GM19035 (cell line): ENCODE measurements around the gene TIAM1.
"Not testable (repeated sequence)": the region's sequence is repeated elsewhere in the genome, so short reads cannot be mapped to it uniquely, and the experiment has no call there.

Experiments used
- ATAC-seq: cut with Tn5 transposase; IDR thresholded peaks from one replicate; pipeline ENCODE4 v1.9.1; 2021; ENCODE audit not compliant: unreplicated experiment

The TIAM1 gene

DNA sequence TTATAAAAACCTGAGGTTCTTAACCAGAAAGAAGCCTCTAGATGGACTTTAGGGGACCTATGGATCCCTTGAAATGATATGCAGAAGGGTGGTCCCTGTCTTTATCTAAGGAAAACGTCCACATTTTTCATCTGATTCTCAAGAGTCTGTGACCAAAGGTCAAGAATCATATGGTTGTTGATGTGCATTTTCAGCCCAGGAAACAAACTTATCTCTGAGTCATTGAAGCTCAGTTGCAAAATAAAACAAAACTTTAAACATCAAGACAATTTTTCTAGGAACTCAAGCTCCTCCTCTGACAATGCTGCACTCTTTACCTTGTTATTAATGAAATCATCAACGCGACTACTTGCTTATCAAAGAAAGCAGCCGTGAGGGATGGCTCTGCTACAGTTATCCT lies 83.3 kb downstream of the TIAM1 start:
- ATAC-seq: no peak

DNA sequence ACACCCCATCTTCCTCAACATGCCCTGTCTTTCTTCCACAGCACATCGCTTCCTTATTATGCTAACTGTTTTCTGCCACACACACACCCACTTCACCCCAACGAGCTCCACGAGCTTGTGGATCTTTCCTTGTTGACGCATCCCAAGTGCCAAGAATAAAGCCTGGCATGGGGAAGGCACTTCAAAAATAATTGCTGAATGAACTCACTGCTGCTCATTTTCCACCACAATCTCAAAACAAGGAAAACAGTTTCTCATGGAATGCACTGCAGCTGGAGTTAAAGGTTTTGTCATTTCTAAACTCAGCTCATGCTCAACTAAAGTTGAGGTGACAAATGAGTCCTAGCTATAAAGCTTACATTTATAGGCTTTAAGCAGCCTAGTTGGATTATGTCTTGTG lies 86.0 kb downstream of the TIAM1 start:
- ATAC-seq: no peak

DNA sequence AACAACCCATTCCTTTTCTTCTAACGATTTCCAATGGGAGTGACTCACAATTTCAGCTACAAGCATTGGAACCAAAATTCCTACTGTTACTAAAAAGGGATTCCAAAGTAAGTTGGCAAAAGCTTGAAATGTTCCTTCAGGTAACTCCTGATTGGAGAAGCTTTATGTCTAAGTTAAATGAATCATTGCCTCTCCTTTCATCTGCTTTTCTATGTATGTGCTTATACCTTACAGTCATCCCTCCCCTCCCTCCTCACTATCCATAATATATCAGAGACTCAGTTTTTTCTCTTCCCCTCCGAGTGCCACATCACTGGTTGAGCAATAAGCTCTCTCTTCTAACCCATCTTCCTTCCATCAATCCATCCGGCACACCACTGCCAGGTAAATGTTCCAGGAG lies 86.8 kb downstream of the TIAM1 start:
- no peak for ATAC-seq

DNA sequence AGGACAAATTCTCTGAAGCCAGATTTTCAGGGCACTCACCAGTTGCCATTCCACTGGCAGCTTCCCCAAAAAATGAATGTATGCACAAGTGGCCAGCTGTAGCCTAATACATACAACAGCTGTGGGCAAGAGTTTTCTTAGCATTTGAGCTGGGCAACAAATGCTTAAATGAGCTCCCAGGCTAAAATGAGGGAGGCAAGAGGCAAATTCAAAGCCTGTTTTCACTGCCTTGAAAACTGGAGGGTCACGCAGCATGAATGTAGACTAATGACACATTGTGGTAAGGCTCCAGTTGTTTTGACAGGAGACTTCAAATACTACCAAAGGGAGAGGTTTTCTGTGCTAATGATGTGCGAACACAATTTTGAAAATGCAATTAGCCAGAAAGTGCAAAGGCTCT lies 88.2 kb downstream of the TIAM1 start:
- no peak for ATAC-seq

DNA sequence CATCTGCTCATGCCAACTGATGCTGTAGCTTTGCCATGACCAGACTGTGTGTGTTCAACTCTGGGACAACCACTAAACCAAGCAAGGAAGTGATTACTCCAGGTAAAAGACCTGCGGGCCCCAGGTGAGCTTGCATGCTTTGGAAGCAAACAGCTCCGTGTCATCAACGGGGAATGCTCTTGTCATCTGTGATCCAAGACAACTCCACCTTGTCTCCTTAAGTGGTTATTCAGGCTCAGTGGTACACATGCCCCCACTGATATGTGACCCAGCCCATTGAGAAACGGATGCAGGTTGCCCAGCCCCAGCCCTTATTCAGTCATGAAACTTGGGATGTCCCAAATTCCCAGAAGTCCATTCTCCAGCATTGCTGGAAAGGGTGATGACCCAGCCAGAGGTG lies 89.0 kb downstream of the TIAM1 start:
- no peak for ATAC-seq

DNA sequence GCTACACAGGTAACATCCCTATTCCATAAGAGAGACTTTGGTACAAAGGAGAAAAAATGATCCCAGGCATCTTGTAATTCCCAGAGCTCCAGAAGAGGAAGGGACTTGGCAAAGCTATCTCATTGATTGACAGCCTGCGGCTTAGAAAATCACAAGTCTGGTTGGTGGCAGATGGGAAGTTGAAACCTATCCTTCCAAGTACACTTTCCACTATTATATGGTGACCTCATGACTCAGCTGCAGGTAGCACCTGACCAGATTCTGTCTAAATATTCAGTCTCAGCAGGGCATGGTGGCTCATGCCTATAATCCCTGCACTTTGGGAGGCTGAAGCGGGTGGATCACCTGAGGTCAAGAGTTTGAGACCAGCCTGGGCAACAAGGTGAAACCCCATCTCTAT lies 89.9 kb downstream of the TIAM1 start:
- ATAC-seq: no peak

DNA sequence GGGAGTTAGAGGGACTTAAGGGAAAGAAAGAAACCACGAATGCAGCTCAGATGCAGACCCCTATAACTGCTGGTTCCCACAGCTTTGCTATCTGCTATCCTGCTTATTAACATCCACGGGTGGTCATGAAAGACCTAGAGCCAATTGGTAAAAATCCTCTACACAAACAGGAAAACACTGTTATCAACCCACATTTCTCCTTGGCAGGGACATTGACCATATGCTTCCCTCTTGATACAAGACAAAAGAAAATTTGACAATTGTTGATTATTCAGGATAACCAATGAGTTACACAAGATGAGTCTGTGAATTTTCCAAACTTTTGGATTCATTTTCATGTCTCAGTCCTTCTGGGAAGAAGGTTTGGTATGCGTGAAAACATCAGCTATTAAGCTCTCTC lies 90.4 kb downstream of the TIAM1 start:
- no peak for ATAC-seq

DNA sequence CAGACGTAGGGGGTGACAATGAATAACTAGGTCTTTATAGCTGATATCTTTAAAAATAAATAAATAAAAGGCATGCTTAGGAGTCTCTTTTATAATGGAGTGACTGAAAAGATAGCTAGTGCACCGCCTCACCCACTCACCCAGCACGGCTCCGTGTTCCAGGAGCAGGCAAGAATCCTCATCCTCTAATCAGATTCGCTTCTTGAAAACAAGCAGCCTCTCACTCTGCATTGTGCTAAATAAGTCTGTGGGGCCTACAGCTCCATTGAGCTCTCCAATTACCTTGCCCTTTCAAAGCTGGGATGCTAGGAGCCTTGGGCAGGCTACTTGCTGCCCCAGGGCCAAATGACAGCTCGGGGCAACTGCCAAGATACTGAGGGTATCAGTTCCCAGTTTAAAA lies 91.5 kb downstream of the TIAM1 start:
- ATAC-seq: no peak

DNA sequence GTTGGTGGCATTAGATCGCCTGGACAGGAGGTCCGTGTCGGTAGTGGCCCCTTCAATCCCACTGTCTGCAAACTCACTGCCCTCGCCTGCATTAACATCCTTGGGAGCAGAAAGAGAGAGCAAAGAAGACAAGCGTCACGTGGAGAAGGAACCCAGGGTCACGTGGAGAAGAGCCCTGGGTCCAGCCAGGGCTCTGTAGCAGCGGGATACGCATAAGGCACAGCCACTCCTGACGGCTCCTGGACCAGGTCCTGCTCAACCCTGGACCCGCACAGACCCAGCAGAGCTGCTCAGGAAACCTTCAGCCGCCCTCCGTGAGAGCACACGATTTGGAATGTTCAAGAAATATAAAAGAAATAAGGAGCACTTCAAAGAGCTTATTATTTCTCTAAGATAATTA lies 92.0 kb downstream of the TIAM1 start:
- no peak for ATAC-seq

DNA sequence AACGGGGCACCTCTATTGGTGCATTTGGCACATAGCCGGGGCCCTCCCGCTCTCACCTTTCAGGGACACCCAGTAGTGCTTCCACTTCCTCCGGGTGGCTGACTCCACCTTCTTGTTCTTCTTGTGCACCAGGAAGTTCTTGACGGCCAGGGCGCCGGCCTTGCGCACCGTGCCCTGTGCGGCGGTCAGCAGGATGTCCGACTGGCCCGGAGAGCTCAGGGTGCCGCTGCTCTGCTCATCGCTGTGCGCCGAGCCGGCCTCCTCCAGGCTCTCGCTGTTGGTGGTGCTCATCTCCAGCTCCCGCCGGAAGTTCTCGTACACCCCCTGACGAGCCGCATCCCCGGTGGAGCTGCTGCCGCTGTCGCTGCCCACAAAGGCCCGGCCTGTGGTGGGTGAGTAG lies 92.4 kb downstream of the TIAM1 start:
- no peak for ATAC-seq

DNA sequence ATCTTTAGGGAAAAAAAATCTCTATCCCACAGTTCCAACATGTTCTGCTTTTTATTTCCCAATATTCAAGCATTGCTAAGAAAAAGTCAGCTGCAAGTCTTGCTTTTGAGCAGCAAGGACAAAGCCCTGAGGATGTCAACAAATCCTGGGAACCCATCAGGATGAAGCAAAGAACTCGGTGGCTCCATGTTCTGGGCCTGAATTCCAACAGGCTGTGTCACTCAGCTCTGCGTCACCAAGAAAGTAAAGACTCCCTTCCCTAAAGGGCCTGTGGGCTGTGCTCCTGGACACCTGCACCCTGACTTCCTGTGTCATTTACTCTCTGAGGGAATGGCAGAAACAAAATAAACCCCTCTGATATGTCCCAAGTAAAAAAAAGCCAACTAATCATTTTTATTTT lies 95.5 kb downstream of the TIAM1 start:
- ATAC-seq: no peak

DNA sequence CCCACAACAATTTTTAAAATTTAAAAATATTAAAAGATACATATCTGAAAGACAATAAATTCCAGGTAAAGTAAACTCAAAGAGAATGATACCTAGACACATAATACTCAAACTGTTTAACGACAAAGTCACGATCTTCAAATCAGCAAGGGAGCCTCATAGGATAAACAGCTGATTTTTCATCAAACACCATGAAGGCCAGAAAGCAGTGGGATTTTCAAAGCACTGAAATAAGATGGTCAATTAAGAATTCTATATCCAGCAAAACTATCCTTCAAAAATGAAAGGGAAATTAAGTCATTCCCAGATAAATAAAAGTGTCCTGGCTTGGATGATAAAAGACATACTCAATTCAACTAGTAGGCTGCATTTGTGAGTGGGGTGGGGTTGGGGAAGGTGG lies 100.5 kb downstream of the TIAM1 start:
- no peak for ATAC-seq

DNA sequence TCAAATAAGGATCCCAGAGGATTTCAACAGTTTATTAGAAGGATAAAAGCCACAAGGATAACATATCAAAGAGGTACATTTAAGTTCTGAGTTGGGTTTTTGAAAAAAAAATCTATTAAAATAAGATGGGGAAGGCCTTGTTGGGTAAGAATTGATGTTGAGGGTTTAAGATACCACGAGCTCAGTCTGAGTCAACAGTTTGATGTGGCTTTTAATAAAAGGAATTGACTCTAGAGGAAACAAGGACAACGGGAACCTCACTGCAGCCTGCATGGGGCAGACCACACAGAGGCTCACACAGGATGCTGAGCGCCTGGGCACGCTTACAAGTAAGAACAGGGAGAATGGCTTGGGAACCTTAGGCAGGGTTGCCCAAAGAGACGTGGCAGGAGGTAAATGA lies 107.5 kb downstream of the TIAM1 start:
- ATAC-seq: no peak

DNA sequence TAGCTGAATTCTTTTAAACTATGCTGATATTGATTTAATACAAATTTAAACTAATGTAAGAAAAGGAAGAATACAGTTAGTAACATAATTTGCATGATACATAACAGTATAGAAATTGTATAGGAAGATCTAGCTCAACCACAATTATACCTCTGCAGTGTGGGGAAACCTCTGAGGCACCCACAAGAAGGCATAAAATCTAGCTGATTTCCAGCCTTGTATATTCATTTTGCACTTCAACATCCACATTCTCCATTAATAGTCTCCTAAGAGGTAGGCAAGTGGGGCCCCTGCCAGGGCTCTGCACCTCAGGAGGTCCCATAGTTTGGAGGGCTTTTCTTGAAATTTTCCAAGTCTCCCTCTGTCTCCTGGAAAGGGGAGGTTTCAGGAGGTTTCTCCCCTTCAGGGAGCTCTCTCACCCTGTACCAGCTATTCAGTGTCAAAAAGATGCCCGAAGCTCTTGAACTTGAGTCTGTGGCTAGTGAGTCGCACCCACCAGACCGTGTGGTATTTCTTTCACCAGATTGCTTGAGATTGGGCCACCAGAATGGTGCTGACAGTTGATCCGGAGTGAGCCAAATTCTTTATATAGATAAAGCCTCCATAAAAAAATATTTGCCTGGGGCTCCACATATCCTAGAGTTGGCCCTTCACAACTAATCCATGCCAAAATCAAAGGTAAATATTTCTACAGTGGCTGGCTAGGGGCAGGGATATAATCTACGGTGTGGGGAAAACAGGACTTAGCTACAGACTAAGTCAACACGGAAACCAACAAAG lies 108.2 kb downstream of the TIAM1 start:
- ATAC-seq: no peak

DNA sequence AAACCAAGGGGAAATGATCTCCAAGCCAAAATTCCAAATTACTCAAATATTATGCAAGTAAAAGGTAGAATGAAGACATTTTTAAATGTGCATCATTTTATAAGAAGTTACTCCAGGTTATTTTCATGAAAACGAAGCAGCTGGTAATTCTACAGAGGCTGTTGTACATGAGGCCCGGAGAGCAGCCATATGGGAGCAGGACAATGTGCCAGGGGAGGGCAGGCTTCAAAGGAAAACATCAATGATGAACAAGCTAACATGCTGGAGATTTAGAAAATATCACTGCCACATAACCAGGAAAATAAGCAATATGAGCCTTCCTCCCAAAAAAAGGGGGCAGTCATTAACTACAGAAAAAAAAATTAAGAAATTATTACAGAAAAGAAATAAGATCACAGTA lies 109.1 kb downstream of the TIAM1 start:
- ATAC-seq: no peak

DNA sequence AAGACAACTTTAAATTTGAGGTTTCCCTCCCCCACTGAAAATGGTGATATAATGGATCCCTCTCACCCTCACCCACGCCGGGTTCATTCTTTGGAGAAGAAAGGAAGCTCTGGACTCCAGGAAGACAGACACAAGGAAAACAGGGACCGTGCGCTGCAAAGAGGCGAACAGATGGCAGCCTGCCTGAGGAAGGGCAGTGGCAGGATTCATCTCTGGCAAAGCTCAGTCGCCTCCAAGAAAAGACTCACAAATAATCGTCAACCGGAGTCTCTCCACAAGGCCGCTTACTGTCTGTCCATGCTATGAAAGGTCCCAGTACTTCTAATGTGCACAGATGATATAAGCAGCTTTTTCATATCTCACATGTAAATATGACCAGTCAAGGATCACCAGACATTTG lies 110.3 kb downstream of the TIAM1 start:
- no peak for ATAC-seq

DNA sequence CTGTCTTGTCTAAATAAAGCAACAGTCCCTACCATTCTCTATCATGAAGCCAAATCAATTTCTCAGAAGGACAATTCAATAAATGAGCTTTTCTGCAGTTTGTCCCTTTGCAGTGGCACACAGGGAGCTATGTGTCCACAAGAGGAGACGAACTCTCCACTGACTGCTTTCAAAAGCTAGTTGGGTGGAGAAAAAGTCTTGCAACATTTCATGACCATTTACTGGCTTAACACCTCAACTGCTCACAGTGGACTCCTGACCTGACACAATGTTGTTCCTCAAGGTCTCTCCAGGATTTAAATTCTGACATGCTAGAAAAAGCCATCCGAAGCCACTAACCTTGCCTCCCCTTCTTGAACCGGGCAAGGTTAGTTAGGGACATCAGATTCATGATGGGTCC lies 111.7 kb downstream of the TIAM1 start:
- no peak for ATAC-seq

DNA sequence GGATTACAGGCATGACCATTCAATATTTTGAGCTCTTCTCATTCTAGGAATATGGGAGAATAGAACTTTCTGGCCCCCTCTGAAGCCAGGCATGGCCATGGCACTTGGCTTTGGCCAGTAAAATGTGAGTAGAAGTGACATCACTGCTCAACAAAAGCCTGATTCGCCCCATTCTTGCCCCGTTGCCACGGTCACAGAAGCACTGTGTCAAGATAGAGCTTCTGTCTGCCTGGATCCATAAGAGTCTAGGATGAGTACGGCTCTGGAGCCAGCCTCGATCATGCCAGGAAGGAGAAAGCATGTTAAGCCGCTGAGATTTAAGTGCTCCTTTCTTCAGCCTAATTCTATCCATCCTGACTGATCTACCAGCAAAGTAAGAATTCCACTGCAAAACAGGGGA lies 113.1 kb downstream of the TIAM1 start:
- ATAC-seq: no peak

DNA sequence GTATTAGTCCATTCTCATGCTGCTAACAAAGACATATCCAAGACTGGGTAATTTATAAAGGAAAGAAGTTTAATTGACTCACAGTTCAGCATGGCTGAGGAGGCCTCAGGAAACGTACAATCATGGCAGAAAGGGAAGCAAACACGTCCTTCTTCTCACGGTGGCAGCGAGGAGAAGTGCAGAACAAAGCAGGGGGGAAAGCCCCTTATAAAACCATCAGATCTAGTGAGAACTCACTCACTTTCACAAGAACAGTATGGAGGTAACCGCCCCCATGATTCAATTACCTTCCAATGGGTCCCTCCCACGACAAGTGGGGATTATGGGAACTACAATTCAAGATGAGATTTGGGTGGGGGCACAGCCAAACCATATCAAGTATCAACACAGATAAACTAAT lies 115.3 kb downstream of the TIAM1 start:
- not testable (repeated sequence) for ATAC-seq

DNA sequence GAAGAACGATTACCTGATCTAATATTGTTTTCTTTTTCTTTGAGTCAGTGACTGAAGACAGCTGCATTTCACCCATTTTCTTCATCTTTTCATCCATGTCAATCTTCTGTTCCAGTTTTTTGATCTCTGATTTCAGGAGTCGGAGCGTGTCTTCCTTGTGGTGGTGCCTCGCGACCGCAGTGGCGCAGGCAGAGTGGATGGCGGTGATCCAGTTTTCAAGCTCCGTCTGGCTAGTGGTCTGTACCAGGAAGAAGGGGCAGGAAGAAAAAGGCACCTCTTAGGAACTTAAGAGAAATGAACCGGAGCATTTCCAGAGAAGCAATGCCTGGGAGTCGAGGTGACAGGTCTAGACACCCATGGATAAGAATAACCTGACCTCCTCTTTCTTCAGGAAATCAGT lies 118.3 kb downstream of the TIAM1 start:
- ATAC-seq: no peak

DNA sequence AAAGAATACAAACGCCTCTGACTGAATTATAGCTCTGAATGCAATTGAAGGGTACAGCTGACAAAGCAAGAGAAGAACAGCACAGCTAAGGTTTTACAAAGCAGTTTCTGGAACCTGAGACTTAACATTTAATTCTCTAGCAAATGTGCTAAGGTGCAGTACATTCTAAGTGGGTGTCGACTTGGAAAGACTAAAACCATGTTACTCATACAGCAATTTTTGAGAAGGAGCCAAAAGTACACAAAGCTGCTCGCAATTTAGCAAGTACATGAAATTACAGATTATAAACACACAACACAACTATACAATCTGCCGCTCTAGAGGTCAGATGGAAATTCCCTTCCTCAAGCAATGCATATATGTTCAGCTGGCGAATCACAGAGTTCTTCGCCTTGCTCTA lies 121.9 kb downstream of the TIAM1 start:
- no peak for ATAC-seq

DNA sequence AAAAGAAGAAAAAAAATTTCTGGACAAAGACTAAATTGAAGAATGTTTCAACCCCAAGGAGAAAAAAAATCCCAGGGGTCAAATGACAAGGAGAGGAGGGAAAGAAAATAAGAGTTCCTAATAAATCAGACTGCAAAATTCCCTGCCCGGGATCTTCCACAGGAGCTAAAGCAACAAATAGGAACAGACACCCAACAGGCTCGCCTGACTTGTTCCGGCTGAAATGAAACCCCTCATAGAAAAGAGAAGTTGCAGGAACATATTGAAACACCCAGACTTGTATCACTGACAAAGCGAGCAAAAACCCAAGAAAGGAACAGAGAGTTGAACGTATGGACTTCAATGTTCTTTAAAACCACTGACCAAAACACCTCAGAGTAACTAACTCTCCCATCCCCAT lies 123.0 kb downstream of the TIAM1 start:
- no peak for ATAC-seq

DNA sequence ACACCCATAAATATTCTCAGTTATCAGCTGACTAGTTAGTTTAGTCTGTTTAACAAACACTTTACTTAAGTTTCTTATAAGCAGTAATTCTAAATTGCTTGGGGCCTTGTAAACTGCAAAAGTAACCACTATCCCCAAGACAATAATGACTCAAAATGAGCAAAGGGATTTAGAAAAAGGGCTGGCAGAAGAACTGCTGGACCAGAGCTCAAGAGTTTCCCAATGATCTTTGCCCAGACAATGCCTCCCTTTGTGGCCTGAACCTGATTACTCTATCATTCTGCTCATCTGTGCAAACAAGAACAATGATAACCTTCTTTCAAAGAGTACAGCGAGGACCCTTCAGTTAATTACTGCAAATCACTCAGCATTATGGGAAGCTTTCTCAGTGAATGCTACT lies 123.5 kb downstream of the TIAM1 start:
- ATAC-seq: no peak
